IPS DF 19.7 (cell line): ENCODE results near the gene FCAMR.

Experiments
- DNase-seq: peaks from one replicate; pipeline ENCODE4 v3.0.0-alpha.2; 2013; ENCODE audit warnings: low read depth, low spot score

The FCAMR gene

DNA sequence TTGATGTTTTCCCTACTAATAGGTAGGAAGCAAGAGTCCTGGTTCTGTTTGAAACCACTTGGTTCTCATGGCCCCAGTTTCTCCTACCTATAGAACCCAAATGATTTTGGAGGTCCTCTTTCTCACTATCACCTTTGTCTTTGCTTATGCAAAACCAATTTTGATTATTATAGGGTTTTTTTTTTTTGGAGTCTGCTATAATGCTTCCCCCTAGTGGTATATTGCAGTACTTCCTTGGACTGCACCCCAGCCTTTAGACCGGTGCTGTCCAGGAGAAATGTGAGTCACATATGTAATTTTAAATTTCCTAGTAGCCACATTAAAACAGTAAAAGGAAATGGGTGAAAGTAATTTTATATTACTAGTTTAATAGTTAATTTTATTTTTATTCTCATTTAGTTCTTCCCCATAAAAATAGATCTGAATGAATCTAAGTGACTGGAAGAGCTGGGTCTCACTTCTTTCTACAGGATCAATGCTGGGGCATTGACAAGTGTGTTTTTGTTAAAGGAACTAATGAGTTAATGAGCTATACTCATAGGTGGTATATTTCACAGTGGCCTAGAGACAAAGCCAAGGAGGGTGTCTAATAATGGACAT is 59.1 kb downstream of the FCAMR start:
- no peak for DNase-seq

DNA sequence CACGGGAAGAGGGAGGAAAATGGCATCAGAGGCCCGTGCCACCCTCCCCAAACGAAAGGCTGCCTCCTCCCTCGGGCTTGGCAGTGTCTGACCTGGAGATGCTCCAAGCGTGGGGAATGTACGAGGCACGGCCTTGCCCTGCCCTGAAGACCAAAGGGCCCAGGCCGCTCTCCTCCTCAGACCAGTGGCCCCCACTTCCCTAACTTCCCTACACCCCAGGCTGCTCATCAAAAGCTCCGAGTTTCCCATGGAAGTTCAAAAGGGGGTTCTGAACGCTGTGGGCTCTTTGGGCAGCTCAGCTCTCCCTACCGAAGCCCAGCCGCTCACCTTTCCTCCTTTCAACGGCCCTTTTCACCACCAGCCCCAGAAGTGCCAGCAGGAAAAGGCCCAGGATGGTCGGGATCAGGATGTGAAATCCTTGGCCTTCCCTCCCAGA is 60.4 kb downstream of the FCAMR start:
- DNase-seq: no peak

DNA sequence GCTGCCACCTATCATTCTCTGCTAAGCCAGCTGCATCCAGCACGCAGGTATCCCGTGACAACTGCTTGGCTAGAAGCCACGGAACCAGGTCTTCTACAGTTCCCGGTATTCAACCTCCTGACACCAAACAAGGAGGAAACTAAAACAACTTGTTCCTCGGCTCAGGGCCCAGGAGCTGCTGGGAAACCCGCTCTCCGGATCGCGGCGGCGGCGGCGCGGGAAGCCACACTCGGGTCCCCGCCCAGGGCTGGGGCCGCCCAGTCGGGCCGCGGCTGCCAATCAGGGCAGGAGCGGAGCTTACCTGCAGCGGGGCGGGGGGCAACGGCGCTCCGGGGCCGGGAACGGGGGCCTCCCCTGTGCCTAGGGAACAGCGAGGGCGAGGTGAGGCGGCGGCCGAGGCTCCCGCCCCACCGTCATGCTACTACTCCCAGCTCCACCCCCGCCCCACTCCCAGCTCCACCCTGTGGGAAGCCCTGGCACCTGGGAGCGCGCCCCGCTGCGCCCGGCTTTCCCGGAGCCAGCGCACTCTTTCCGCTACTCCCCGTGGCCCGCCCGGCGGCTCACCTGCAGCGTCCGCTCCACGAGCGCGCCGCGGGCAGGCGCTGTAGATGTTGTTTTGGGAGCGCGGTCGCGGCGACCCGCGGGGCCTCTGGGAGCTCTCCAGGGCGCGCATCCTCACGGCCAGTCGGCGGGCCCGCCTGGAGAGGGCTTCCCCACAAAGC is 60.9 kb downstream of the FCAMR start:
- DNase-seq: no peak

- no peak for DNase-seq
Observed at GRCh38 chr1:206908038-206908437, 62.2 kb downstream of the FCAMR start.
